IMR-90 (cell line): Measurements from ENCODE around the gene PEX10.

Source experiments
- CEBPB ChIP-seq: IDR thresholded peaks from 2 replicates; pipeline ENCODE4 v1.6.1; 2012; ENCODE audit warnings: low read depth, low read length, improper control_type of control experiment
- CTCF ChIP-seq: conservative IDR thresholded peaks from 2 replicates; pipeline ENCODE4 v1.5.1; 2012; ENCODE audit warnings: mild to moderate bottlenecking, low read depth, low read length, improper control_type of control experiment
- MAFK ChIP-seq: IDR thresholded peaks from 2 replicates; pipeline ENCODE4 v1.6.1; 2012; ENCODE audit warnings: low read depth, low read length, improper control_type of control experiment
- RFX5 ChIP-seq: IDR thresholded peaks from 2 replicates; pipeline ENCODE4 v1.8.0; 2012; ENCODE audit warnings: low read depth, mild to moderate bottlenecking, low read length, moderate library complexity
- USF2 ChIP-seq: fragments of 150-350 bp; IDR thresholded peaks from 2 replicates; pipeline ENCODE4 v1.6.1; 2017; ENCODE audit warnings: mild to moderate bottlenecking, antibody characterized with exemption, low read length, low read depth

DNA sequence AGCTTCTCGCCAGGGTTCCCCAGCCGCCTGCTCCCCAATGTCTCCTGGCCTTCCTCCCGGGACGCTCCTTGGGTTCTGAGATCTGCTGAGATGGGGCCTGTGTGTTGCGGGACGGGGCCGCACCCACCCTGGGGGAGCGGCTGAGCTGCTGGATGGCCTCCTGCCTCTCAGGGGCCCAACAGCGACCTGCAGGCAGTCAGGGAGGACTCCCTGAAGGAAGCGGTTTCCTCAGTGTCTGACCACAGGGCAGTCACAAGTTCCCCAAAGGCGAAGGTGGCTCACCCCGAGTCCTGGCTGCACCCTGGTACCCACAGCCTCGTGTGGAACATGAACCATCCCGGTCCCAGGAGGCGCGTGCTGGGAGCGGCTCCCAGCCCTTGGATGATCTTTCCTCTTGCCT, 45.1 kb upstream of the PEX10 start:
- TF ChIP-seq CTCF (no peak), USF2 (no peak), RFX5 (no peak), CEBPB (no peak), MAFK (no peak)
